ENCODE measurements around the gene MRO. TPM values are rescaled to one million over a fixed set of nuclear protein-coding genes. Genes with fewer than 3 reads are reported as not detected.

Gene MRO
- total RNA-seq, 1 experiment from 2014 or later: 0.32 TPM

DNA sequence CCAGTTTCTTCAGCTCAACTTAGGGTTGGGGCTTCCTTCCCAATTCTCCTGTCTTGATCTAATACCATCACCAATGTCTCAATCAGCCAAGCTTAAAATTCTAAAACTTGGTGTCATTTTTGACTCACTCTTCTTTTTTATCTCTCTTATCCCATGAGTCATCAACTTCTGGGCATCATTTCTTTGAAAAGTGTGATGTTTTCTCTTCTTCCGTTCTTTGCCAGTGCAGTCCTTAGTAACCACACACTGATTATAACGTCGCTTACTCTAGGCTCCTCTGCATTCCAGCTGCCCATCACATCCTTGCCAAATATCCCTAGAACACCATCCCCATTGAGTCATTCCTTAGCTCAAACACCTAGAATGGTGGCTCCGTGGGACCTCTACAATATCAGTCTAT, 27.4 kb upstream of the MRO start:
- H3K27ac ChIP-seq (ENCODE audit: low read depth, low read length, poor library complexity, severe bottlenecking): no peak overlapping the region
- TF ChIP-seq, protein P1, sequence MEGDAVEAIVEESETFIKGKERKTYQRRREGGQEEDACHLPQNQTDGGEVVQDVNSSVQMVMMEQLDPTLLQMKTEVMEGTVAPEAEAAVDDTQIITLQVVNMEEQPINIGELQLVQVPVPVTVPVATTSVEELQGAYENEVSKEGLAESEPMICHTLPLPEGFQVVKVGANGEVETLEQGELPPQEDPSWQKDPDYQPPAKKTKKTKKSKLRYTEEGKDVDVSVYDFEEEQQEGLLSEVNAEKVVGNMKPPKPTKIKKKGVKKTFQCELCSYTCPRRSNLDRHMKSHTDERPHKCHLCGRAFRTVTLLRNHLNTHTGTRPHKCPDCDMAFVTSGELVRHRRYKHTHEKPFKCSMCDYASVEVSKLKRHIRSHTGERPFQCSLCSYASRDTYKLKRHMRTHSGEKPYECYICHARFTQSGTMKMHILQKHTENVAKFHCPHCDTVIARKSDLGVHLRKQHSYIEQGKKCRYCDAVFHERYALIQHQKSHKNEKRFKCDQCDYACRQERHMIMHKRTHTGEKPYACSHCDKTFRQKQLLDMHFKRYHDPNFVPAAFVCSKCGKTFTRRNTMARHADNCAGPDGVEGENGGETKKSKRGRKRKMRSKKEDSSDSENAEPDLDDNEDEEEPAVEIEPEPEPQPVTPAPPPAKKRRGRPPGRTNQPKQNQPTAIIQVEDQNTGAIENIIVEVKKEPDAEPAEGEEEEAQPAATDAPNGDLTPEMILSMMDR (conservative IDR thresholded peaks at IDR 0.05; ENCODE audit: low read depth, low read length): no peak
- no peak for TF ChIP-seq EZH2 (IDR thresholded peaks at IDR 0.05; ENCODE audit: borderline replicate concordance, low read depth, low read length, poor library complexity, severe bottlenecking)
- no peaks in the 10 kb centered on the region for H3K27me3 ChIP-seq (replicated peaks; ENCODE audit: insufficient read depth, low read depth, low read length, poor library complexity)
- CTCF ChIA-PET: no interaction called here
- no peaks in the 10 kb centered on the region for H3K9me3 ChIP-seq (ENCODE audit: low read depth, low read length, poor library complexity, severe bottlenecking)
- H3K4me1 ChIP-seq (ENCODE audit: insufficient read depth, low read length, poor library complexity, severe bottlenecking): no peaks in the 10 kb centered on the region
- H3K36me3 ChIP-seq (ENCODE audit: insufficient read depth, low read length, poor library complexity, severe bottlenecking): no peaks in the 10 kb centered on the region
- POLR2A ChIA-PET (ENCODE audit: low non-redundant PET): no interaction called here
- DNase-seq (ENCODE audit: low spot score): no peak
- intact Hi-C loops (cut with micrococcal nuclease; ENCODE audit: unreplicated experiment): no loop called here
- no TSS peak for BruUV-seq (replicated peaks)
- H3K4me3 ChIP-seq (ENCODE audit: low read depth, low read length, poor library complexity, severe bottlenecking): no peak overlapping the region

DNA sequence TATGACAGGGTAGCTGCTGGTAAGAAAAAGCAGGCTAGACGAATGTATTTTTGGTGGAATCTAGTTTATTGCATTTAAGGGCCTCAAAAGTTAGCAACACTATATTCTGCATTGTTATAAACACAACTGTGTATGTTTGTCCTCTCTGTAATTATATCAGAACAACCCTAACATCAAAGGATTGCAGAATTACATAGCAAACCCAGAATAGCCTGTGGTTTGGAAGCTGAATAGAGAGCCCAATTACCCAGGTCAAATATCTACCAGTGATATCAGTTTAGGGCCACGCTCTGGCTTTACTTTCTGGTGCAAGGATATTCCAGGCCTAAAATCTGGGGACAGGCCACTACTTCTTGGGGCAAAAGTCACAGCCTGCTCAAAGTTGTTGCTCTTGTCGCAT, 25.1 kb upstream of the MRO start:
- H3K9me3 ChIP-seq (ENCODE audit: low read depth, low read length, poor library complexity, severe bottlenecking): no peaks in the 10 kb centered on the region
- no peaks in the 10 kb centered on the region for H3K27me3 ChIP-seq (replicated peaks; ENCODE audit: insufficient read depth, low read depth, low read length, poor library complexity)
- H3K4me3 ChIP-seq (ENCODE audit: low read depth, low read length, poor library complexity, severe bottlenecking): no peak overlapping the region
- no peaks in the 10 kb centered on the region for H3K4me1 ChIP-seq (ENCODE audit: insufficient read depth, low read length, poor library complexity, severe bottlenecking)
- POLR2A ChIA-PET (ENCODE audit: low non-redundant PET): no interaction called here
- intact Hi-C loops (cut with micrococcal nuclease; ENCODE audit: unreplicated experiment): no loop called here
- no peaks in the 10 kb centered on the region for H3K36me3 ChIP-seq (ENCODE audit: insufficient read depth, low read length, poor library complexity, severe bottlenecking)
- CTCF ChIA-PET: no interaction called here
- TF ChIP-seq, protein P1 (conservative IDR thresholded peaks at IDR 0.05; ENCODE audit: low read depth, low read length): no peak
- TF ChIP-seq EZH2 (IDR thresholded peaks at IDR 0.05; ENCODE audit: borderline replicate concordance, low read depth, low read length, poor library complexity, severe bottlenecking): no peak
- no peak overlapping the region for H3K27ac ChIP-seq (ENCODE audit: low read depth, low read length, poor library complexity, severe bottlenecking)
- no TSS peak for BruUV-seq (replicated peaks)
- DNase-seq (ENCODE audit: low spot score): no peak

DNA sequence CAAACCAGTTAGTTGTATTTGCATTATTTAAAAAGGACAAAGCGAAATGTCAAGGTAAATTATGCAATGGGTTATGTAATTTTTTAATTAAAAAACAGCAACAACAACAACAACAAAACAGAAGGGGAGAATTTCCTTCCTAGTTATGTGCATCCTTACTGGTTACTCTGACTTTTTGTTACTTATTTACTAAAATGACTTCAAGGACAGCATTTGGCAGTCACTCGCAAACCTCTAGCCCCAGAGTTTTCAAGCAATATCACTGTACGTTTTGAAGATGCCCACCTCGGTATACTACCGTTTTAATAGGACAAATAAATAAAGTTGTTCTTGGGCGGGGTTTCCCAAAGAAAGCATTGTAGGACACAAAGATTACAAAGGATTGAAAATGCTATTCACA, 24.7 kb upstream of the MRO start:
- intact Hi-C loops (cut with micrococcal nuclease; ENCODE audit: unreplicated experiment): no loop called here
- BruUV-seq (replicated peaks): no TSS peak

More for the DNA sequence above, 24.7 kb upstream of the MRO start:
- Histone ChIP-seq H3K27ac (ENCODE audit: low read depth, low read length, poor library complexity, severe bottlenecking) (no peak overlapping the region), H3K36me3 (ENCODE audit: insufficient read depth, low read length, poor library complexity, severe bottlenecking) (no peaks in the 10 kb centered on the region), H3K27me3 (replicated peaks; ENCODE audit: insufficient read depth, low read depth, low read length, poor library complexity) (no peaks in the 10 kb centered on the region), H3K4me3 (ENCODE audit: low read depth, low read length, poor library complexity, severe bottlenecking) (no peak overlapping the region), H3K9me3 (ENCODE audit: low read depth, low read length, poor library complexity, severe bottlenecking) (no peaks in the 10 kb centered on the region), H3K4me1 (ENCODE audit: insufficient read depth, low read length, poor library complexity, severe bottlenecking) (no peaks in the 10 kb centered on the region)
- ChIA-PET CTCF (no interaction called here), POLR2A (ENCODE audit: low non-redundant PET) (no interaction called here)
- TF ChIP-seq, protein P1 (conservative IDR thresholded peaks at IDR 0.05; ENCODE audit: low read depth, low read length): no peak
- no peak for TF ChIP-seq EZH2 (IDR thresholded peaks at IDR 0.05; ENCODE audit: borderline replicate concordance, low read depth, low read length, poor library complexity, severe bottlenecking)
- DNase-seq (ENCODE audit: low spot score): no peak
